A549 (cell line): ENCODE measurements around the gene TXNDC8.

ENCODE experiments used
- CTCF ChIP-seq: fragments of >200 bp; sonication (Bioruptor Twin); formaldehyde crosslinking; IDR thresholded peaks from 3 replicates; pipeline ENCODE4 v1.5.1; 2016
- PHF8 ChIP-seq: fragments of 200-600 bp; sonication (generic); IDR thresholded peaks from 2 replicates; pipeline ENCODE4 v1.6.1; 2016; ENCODE audit warnings: low read depth, mild to moderate bottlenecking, antibody characterized with exemption, moderate library complexity, borderline replicate concordance

DNA sequence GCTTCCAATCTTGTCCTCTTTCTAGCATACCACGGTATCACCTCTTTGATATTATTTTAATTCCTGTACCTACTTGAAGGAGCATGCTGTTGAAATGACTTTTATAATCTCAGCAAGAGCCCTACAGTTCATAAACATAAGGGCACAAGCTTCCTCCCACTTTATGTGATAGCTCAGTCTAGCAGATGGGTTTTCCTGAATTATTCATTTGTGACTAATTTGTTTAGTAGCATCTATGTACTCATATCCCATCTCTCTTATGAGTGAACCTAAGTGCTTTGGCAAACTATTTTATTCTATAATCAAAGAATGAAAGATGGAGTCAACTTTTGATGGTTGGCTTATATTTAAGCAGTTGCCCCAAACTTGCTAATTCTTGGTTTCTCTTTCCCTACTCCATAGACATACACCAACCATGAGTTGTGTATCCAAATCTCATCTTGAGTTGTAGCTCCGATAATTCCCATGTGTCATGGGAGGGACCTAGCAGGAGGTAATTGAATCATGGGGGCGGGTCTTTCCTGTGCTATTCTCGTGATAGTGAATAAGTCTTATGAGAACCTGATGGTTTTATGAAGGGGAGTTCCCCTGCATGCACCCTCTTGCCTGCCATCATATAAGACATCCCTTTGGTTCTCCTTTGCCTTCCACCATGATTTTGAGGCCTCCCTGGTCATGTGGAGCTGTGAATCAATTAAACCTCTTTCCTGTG, 17.7 kb downstream of the TXNDC8 start:
- no peak for TF ChIP-seq CTCF
- no peak for TF ChIP-seq PHF8
